GM19395 (cell line): ENCODE measurements around the gene SULT6B1.

ENCODE experiments used
- ATAC-seq: cut with Tn5 transposase; IDR thresholded peaks from one replicate; pipeline ENCODE4 v1.9.1; 2021; ENCODE audit warnings: mild to moderate bottlenecking, moderate library complexity; ENCODE audit not compliant: unreplicated experiment

The SULT6B1 gene

DNA sequence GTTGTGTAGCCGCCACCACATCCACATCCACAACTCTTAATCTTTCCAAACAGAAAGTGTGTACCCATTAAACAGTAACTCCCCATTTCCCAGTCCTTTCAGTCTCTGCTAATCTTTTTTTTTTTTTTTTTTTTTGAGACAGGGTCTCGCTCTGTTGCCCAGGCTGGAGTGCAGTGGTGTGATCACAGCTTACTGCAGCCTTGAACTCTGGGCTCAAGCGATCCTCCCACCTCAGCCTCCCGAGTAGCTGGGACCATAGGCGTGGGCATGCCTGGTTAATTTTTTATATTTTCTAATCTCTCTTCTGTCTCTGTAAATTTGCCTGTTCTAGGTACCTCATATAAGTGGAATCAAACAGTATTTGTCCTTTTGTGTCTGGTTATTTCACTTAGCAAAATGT is 35.2 kb downstream of the SULT6B1 start:
- ATAC-seq: no peak

DNA sequence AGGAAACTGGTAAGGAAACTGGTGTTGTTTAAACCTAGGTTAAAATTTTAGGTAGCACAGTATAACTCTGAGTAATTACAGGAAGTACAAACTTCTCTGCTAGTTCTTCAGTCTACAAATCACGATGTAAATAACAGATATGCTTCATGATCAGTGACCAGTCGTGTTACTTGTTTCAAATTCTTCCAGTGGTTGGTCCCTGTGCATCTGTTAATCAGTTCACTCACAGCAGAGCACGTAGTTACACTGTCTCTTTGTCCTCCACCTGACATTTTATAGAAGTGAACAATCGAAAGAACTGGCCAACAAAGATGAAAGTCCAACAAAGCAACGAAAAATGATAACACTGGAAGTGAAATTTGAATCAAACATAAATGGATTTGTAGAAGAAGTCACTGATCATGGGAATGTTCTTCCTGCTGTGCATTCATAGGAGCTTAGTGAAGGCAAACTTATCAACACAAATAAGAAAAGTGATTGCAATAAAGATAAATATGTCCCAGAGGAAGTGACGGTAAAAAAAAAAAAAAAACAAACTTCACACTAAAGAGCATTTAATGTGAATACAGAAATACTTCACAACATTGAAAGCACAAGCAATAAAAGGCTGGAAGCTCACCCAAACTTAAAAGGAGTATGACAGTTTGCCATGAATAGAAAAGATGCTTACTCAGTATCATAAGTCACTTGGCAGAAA is 38.7 kb downstream of the SULT6B1 start:
- no peak for ATAC-seq

GRCh38 chr2:37148325-37148724 is 40.1 kb downstream of the SULT6B1 start:
- ATAC-seq: no peak

GRCh38 chr2:37146062-37146461 is 42.4 kb downstream of the SULT6B1 start:
- ATAC-seq: no peak

DNA sequence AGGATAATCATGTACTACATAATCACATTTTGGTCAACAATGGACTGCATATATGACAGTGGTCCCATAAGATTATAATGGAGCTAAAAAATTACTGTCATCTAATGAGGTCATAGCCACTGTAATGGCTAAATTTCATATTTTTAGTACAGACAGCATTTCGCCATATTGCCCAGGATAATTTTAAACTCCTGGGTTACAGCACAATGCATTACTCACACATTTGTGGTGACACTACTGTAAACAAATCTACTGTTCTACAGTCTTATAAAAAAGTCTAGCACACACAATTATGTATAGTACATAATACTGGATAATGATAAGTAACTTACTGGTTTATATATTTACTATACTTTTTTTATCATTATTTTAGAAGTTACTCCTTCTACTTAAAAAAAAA is 44.5 kb downstream of the SULT6B1 start:
- no peak for ATAC-seq

DNA sequence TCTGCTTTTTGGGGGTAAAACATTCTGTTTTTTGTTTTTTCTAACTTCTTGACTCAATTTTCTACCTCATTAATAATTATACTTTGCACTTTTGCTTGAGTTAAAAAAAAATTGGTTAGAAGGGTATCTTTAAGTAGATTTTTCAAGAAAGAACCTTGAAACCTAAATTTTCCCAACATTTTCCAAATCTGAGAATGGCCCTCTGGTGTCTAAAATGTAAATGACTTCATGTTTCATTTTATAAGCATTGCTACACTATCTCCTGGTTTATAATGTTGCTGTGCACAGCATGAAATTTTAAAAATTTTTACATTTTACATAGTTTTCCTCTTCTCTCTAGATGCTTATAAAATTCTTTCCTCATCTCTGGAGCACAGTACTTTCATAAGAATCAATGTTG is 45.9 kb downstream of the SULT6B1 start:
- no peak for ATAC-seq

DNA sequence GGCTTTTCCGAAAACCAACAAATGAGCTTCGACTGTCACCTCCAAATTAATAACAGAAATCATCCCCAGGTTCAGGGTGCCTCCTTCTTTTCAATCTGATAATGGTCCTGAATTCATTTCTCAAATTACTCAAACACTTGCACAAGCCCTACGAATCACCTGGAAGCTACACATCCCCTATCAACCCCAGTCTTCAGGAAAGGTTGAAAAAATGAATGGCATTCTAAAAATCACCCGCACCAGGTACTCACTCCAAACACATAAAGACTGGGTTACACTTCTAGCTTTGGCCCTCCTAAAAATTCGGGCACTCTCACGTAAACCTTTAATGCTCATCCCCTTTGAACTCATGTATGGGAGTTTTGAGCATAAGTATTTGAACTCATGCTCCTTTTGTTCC is 55.6 kb downstream of the SULT6B1 start:
- no peak for ATAC-seq

GRCh38 chr2:37125416-37125815 is 63.1 kb downstream of the SULT6B1 start:
- ATAC-seq: no peak

- no peak for ATAC-seq
Observed at GRCh38 chr2:37119157-37119556, 69.3 kb downstream of the SULT6B1 start.
